ENCODE measurements around the gene RFX3. TPM values are rescaled to one million over a fixed set of nuclear protein-coding genes. Genes with fewer than 3 reads are reported as not detected.

The RFX3 gene
- total and polyA plus RNA-seq, 2 of the 13 experiments (the other 11 are each of a cell fraction or from before 2014, with no cell fraction given) = 2.7 to 5.3 TPM

GRCh38 chr9:3490957-3491356, 34.8 kb downstream of the RFX3 start:
- TF ChIP-seq TMF1 (CRISPR knock-in tag; IDR thresholded peaks at IDR 0.05; ENCODE audit: low read depth) (no peak), KMT2B (CRISPR knock-in tag; IDR thresholded peaks at IDR 0.05) (no peak), TAF1 (CRISPR knock-in tag; IDR thresholded peaks at IDR 0.05) (no peak), HMGA1 (CRISPR knock-in tag; conservative IDR thresholded peaks at IDR 0.05) (no peak), ZNF639 (CRISPR knock-in tag; conservative IDR thresholded peaks at IDR 0.05) (no peak), NKX3-1 (CRISPR knock-in tag; IDR thresholded peaks at IDR 0.05) (no peak), ZNF563 (CRISPR knock-in tag; IDR thresholded peaks at IDR 0.05) (no peak), ZNF264 (CRISPR knock-in tag; IDR thresholded peaks at IDR 0.05) (no peak)
- Histone ChIP-seq H3K36me3 (replicated peaks in 1 of 2; ENCODE audit: control insufficient read depth in 1 of 2, insufficient read depth in 2 of 2, low read length in 2 of 2) (no peaks in the 10 kb centered on the region; a peak in 1 of 5 replicates), H3K4me2 (ENCODE audit: low read depth, low read length) (no peak overlapping the region), H4K20me1 (ENCODE audit: insufficient read depth, low read length) (no peaks in the 10 kb centered on the region), H3K4me1 (ENCODE audit: insufficient read depth, low read length) (no peaks in the 10 kb centered on the region), H3K9ac (ENCODE audit: insufficient read depth, low read depth, low read length) (no peak overlapping the region), H3K79me2 (ENCODE audit: insufficient read depth, low read length) (no peaks in the 10 kb centered on the region), H3K27ac (ENCODE audit: extremely low read length, insufficient read depth, low read length) (no peak overlapping the region), H3K9me3 (ENCODE audit: low read length) (no peaks in the 10 kb centered on the region), H3K4me3 (replicated peaks in 1 of 3; ENCODE audit: insufficient read depth in 1 of 3, low read depth in 2 of 3, low read length in 3 of 3) (no peak overlapping the region), H3K27me3 (ENCODE audit: control insufficient read depth in 1 of 2, insufficient read depth in 2 of 2, low read length in 2 of 2) (no peaks in the 10 kb centered on the region), H2AFZ (ENCODE audit: low read length) (no peak overlapping the region)
- 90% methylated on average over 4 of the region's 4 CpGs for WGBS (ENCODE audit: low lambda C conversion rate)
- no TSS peak for BruUV-seq (replicated peaks)
- in situ Hi-C loops (cut with HindIII; ENCODE audit: extremely low pct_ligation_motif_present, low pct_unique_long_range_greater_than_20kb) (no loop called here), intact Hi-C loops (cut with micrococcal nuclease; ENCODE audit: unreplicated experiment) (no loop called here)
- no peak for ATAC-seq
- DNase-seq (ENCODE audit: low spot score) = no peak
- no peak for FAIRE-seq
- ChIA-PET POLR2A (no interaction called here), CTCF (ENCODE audit: low intra/inter-chr PET ratio, low total read pairs) (no interaction called here)

GRCh38 chr9:3482578-3482977, 43.2 kb downstream of the RFX3 start:
- Histone ChIP-seq H3K36me3 (replicated peaks in 1 of 2; ENCODE audit: control insufficient read depth in 1 of 2, insufficient read depth in 2 of 2, low read length in 2 of 2) (no peaks in the 10 kb centered on the region; a peak in 1 of 5 replicates), H4K20me1 (ENCODE audit: insufficient read depth, low read length) (no peaks in the 10 kb centered on the region), H3K4me2 (ENCODE audit: low read depth, low read length) (no peak overlapping the region), H3K4me1 (ENCODE audit: insufficient read depth, low read length) (peaks cover 7% of the 10 kb centered on the region; the same call in 1 of the 2 replicates), H3K79me2 (ENCODE audit: insufficient read depth, low read length) (no peaks in the 10 kb centered on the region), H2AFZ (ENCODE audit: low read length) (no peak overlapping the region), H3K4me3 (replicated peaks in 1 of 3; ENCODE audit: insufficient read depth in 1 of 3, low read depth in 2 of 3, low read length in 3 of 3) (no peak overlapping the region), H3K27me3 (ENCODE audit: control insufficient read depth in 1 of 2, insufficient read depth in 2 of 2, low read length in 2 of 2) (no peaks in the 10 kb centered on the region), H3K27ac (ENCODE audit: extremely low read length, insufficient read depth, low read length) (no peak overlapping the region), H3K9me3 (ENCODE audit: low read length) (no peaks in the 10 kb centered on the region), H3K9ac (ENCODE audit: insufficient read depth, low read depth, low read length) (no peak overlapping the region)
- TF ChIP-seq EP300 (IDR thresholded peaks at IDR 0.05; ENCODE audit: low read depth in 2 of 2, low read length in 2 of 2) (no peak), EP300 (CRISPR knock-in tag; IDR thresholded peaks at IDR 0.05; ENCODE audit: borderline replicate concordance) (no peak), CBX2 (IDR thresholded peaks at IDR 0.05; ENCODE audit: low read depth, low read length) (no peak), CBX2 (CRISPR knock-in tag; IDR thresholded peaks at IDR 0.05; ENCODE audit: low read depth) (no peak), RXRA (CRISPR knock-in tag; IDR thresholded peaks at IDR 0.05) (no peak), ZNF431 (CRISPR knock-in tag; IDR thresholded peaks at IDR 0.05; ENCODE audit: borderline replicate concordance, low read depth) (no peak)
- intact Hi-C loops (cut with micrococcal nuclease; ENCODE audit: unreplicated experiment) (no loop called here), in situ Hi-C loops (cut with HindIII; ENCODE audit: extremely low pct_ligation_motif_present, low pct_unique_long_range_greater_than_20kb) (no loop called here)
- no peak for FAIRE-seq
- DNase-seq (ENCODE audit: low spot score) = no peak
- ChIA-PET POLR2A (no interaction called here), CTCF (ENCODE audit: low intra/inter-chr PET ratio, low total read pairs) (no interaction called here)
- BruUV-seq (replicated peaks) = no TSS peak
- no peak for ATAC-seq
- WGBS (ENCODE audit: low lambda C conversion rate) = 90% methylated on average over 2 of the region's 2 CpGs

Measured in HepG2 (cell line).